ENCODE measurements around the gene OTOGL.

The OTOGL gene

GRCh38 chr12:80273144-80273543 lies 173.8 kb downstream of the OTOGL start:
- Mint-ChIP-seq H3K36me3 (ENCODE audit: low read depth) (no peaks in the 10 kb centered on the region), H3K4me3 (no peak overlapping the region), H3K9me3 (no peaks in the 10 kb centered on the region), H3K4me1 (peaks cover 13% of the 10 kb centered on the region), H3K27ac (no peak overlapping the region), H3K27me3 (ENCODE audit: low read depth) (no peaks in the 10 kb centered on the region)
- TF ChIP-seq, protein P1, sequence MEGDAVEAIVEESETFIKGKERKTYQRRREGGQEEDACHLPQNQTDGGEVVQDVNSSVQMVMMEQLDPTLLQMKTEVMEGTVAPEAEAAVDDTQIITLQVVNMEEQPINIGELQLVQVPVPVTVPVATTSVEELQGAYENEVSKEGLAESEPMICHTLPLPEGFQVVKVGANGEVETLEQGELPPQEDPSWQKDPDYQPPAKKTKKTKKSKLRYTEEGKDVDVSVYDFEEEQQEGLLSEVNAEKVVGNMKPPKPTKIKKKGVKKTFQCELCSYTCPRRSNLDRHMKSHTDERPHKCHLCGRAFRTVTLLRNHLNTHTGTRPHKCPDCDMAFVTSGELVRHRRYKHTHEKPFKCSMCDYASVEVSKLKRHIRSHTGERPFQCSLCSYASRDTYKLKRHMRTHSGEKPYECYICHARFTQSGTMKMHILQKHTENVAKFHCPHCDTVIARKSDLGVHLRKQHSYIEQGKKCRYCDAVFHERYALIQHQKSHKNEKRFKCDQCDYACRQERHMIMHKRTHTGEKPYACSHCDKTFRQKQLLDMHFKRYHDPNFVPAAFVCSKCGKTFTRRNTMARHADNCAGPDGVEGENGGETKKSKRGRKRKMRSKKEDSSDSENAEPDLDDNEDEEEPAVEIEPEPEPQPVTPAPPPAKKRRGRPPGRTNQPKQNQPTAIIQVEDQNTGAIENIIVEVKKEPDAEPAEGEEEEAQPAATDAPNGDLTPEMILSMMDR (IDR thresholded peaks at IDR 0.05; ENCODE audit: unreplicated experiment in 3 of 3): no peak

GRCh38 chr12:80277732-80278131 lies 178.4 kb downstream of the OTOGL start:
- H3K27ac Mint-ChIP-seq: no peak overlapping the region
- H3K4me1 Mint-ChIP-seq: no peaks in the 10 kb centered on the region
- H3K36me3 Mint-ChIP-seq (ENCODE audit: low read depth): no peaks in the 10 kb centered on the region
- no peak overlapping the region for H3K4me3 Mint-ChIP-seq
- no peaks in the 10 kb centered on the region for H3K27me3 Mint-ChIP-seq (ENCODE audit: low read depth)
- TF ChIP-seq, protein P1 (IDR thresholded peaks at IDR 0.05; ENCODE audit: unreplicated experiment in 3 of 3): no peak
- H3K9me3 Mint-ChIP-seq: peaks cover 12% of the 10 kb centered on the region

DNA sequence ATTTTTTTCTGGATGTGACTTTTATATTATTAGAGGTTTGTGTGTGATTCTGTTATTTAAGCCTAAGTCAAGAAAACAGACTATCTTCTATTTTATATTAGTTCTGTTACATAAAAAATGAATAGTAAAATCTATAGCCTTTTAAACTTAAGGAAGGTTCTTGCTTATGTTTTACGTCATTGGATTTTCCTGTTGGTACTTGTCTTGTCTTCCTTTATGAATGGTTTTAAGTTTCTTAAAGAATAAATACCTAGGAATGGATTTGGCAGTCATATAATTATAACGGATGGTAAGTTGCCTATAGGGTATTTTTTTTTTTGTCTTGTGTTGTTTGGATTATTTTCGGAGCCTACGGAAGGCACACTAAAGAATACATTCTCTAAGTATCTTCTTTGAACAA lies 182.9 kb downstream of the OTOGL start:
- no peak overlapping the region for H3K4me3 Mint-ChIP-seq
- H3K36me3 Mint-ChIP-seq (ENCODE audit: low read depth): no peaks in the 10 kb centered on the region
- H3K4me1 Mint-ChIP-seq: no peaks in the 10 kb centered on the region
- H3K27ac Mint-ChIP-seq: no peak overlapping the region
- peaks cover 23% of the 10 kb centered on the region for H3K9me3 Mint-ChIP-seq
- H3K27me3 Mint-ChIP-seq (ENCODE audit: low read depth): no peaks in the 10 kb centered on the region
- TF ChIP-seq, protein P1 (IDR thresholded peaks at IDR 0.05; ENCODE audit: unreplicated experiment in 3 of 3): no peak

- Mint-ChIP-seq H3K4me1 (no peaks in the 10 kb centered on the region), H3K36me3 (ENCODE audit: low read depth) (no peaks in the 10 kb centered on the region), H3K27ac (no peak overlapping the region), H3K9me3 (peaks cover 23% of the 10 kb centered on the region), H3K4me3 (no peak overlapping the region), H3K27me3 (ENCODE audit: low read depth) (no peaks in the 10 kb centered on the region)
- TF ChIP-seq, protein P1 (IDR thresholded peaks at IDR 0.05; ENCODE audit: unreplicated experiment in 3 of 3): no peak
Measured at GRCh38 chr12:80282761-80283160, 183.4 kb downstream of the OTOGL start.

GRCh38 chr12:80291108-80291754 lies 191.9 kb downstream of the OTOGL start:
- Mint-ChIP-seq H3K4me3 (no peak overlapping the region), H3K36me3 (ENCODE audit: low read depth) (no peaks in the 10 kb centered on the region), H3K4me1 (no peaks in the 10 kb centered on the region), H3K27ac (no peak overlapping the region), H3K9me3 (peaks cover 6% of the 10 kb centered on the region), H3K27me3 (ENCODE audit: low read depth) (no peaks in the 10 kb centered on the region)
- TF ChIP-seq, protein P1 (IDR thresholded peaks at IDR 0.05; ENCODE audit: unreplicated experiment in 3 of 3): no peak

DNA sequence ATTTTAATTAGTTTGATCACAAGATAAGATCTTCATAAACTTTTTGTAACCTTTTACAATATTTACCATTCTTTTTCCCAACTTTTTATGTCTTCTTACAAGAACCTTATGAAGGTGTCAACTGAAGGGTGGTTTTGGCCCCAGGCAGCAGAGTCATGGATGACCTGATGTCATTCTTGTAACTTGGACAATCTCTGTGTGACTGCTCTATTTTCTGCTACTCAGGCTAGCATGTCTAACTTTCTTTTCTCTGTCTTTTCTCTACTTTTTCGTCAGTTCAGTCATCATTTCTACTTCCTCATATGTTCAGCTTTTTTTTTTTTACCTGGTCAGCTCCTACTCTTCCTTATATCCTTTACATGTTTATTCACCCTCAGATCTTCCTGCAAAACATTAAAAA lies 194.0 kb downstream of the OTOGL start:
- no peaks in the 10 kb centered on the region for H3K4me1 Mint-ChIP-seq
- H3K4me3 Mint-ChIP-seq: no peak overlapping the region
- no peak overlapping the region for H3K27ac Mint-ChIP-seq
- TF ChIP-seq, protein P1 (IDR thresholded peaks at IDR 0.05; ENCODE audit: unreplicated experiment in 3 of 3): no peak
- no peaks in the 10 kb centered on the region for H3K27me3 Mint-ChIP-seq (ENCODE audit: low read depth)
- H3K9me3 Mint-ChIP-seq: no peaks in the 10 kb centered on the region
- H3K36me3 Mint-ChIP-seq (ENCODE audit: low read depth): no peaks in the 10 kb centered on the region

All from nephron (organoid).